GM21717 (cell line): ENCODE data around the gene LGALS9.

Experiments used
- ATAC-seq: cut with Tn5 transposase; IDR thresholded peaks from one replicate; pipeline ENCODE4 v1.9.1; 2021; ENCODE audit warnings: mild to moderate bottlenecking, moderate library complexity; ENCODE audit not compliant: unreplicated experiment

The LGALS9 gene

DNA sequence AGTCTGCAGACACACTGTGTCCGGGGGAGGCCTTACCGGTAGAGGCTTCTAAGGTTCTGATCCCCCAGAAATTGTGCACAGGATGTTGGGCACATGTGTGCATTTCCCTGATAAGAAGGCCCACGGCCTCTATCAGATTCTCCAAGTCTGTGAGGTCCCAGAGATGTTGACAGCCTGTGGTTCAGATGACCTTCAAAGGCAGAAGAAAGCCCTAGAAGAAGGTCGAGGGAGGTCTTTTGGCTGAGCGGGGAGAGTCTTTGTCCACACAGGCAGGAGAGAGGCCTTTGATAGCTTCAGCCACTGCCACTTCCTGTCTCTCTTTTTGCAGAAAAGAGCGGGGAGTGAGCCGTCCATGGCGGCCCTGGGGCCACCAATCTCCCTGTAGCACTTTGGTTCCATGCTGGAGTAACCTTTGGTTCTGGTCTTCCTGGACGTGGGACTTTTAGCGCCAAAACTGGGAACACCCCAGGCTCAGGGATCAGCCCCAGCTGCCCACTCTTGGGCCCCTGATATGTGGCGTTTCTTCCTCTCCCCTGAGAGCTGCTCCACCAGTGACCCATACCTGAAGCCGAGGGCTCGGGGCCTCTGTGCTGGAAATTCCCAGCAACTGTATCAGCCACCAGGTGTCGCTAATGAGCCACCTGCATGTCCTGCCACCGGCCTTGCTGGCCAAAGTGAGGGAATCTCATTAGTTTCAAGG lies 28.1 kb upstream of the LGALS9 start:
- ATAC-seq: no peak

DNA sequence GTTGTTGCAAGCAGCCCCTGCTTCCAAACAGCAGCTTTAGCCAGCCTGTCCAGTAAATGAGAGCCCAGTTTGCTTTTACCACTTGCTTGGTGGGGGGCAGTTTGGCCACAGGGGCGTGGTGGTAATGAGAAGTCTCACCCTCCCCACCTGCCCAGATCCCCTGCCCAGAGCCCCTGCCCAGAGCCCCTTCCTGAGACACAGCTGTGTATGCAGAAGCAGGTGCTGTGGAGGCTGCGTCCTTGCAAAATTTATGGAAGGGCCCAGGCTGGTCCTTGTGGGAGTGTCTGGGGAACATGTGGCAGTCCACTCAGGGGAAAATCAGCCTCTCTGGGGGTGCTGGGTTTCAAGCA lies 27.6 kb upstream of the LGALS9 start:
- no peak for ATAC-seq

DNA sequence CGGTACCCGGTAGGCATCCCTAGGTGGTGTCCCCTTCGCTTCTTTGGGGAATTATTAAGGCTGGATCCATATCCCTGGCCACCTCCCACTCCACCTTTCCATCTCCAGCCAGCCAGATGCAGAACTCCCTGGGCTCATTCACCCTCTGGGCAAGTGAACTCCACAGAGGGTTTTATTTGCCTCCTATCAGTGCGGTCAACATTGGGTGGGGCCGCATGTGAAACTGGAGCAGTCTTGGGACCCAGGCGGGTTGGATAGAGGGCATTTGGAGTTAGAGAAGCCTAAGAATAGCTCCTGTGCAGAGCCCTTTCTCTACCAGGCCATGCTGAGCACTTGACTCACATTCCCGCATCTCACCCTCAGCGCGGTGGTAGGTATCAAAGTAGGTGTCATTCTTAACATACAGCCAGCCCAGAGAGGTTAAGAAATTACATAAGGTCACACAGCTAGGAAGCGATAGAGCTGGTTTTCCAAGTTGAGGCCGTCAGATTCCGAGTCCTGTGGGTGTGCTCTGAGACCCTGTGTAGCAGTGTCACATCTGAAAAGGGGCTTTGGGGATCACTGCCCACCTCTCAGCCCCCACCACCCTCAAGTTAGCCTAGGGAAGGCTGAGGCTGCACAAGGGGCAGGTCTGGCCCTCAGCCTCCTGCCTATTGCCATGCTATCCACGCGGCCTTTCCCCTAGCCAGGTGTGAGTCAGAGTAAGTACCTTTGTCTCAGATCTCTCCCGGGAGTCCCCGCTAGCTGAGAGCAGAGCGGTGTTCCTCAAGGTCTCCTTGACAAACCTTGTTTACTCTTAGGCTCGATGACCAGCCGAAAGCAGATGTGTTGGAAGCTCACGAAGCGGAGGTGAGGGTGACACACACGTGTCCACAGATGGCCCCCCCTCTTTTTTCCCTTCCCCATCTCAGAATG lies 26.9 kb upstream of the LGALS9 start:
- no peak for ATAC-seq

DNA sequence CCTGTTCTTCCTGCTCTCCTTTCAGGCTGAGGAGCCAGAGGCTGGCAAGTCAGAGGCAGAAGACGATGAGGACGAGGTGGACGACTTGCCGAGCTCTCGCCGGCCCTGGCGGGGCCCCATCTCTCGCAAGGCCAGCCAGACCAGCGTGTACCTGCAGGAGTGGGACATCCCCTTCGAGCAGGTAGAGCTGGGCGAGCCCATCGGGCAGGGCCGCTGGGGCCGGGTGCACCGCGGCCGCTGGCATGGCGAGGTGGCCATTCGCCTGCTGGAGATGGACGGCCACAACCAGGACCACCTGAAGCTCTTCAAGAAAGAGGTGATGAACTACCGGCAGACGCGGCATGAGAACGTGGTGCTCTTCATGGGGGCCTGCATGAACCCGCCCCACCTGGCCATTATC lies 25.6 kb upstream of the LGALS9 start:
- ATAC-seq: no peak

DNA sequence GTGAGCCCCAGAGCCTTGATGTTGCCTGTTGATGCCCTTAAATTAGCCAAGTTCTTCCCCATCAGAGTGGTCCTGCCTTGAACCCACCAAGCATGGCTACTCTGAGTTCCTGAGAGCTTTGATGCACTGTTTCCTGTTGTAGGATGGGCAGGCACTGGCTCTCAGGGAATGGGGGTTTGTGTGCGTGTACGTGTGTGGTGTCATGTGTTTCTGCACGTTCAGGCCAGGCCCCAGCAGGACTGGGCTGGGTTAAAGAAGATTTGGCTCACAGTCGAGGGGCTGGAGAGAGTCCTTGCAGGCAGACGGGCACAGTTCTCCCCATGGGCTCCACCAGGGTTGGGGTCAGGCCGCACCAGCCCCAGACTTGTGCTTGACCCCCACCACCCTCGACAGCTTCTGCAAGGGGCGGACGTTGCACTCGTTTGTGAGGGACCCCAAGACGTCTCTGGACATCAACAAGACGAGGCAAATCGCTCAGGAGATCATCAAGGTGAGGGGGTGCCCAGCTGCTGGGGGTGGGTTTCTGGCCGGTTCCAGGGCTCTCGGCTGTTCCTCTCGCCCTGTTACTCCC lies 23.4 kb upstream of the LGALS9 start:
- no peak for ATAC-seq

DNA sequence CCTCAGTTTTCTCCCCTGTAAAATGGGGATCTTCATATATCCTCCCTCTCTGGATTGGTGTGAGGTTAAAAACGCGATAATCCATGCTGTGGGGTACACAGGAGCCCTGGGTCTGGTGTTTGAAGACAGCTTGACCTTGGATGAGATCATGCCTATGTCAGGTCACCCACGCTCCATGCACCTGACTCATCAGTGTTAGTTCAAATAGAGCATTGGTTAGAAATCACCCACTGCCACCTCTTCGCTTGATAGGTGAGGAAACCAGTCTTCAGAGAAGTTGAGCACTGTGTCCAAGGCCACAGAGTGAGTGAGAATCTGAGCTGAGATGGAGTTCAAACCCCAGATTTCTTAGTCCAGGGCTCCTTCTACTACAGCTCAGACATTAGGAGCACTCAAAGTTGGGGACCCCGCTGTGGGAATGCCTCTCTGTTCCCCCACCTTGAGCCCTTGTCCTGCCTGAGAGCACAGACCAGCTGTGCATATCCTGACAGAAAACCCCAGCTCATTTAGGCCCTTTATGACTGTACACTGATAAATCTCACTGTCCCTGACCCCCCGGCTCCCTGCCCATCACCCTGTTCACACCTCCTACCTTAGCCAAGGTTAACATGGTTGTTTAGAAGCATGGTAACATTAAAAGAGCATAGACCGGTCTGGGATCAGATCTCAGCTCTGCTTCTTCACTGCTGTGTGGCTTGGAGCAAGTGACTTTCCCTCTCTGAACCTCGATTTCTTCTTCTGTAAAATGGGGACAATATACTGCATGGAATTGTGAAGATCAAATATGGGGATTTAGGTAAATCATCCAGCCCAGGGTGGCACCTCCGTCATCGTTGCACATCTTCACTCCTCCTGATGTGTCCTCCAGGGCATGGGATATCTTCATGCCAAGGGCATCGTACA lies 22.4 kb upstream of the LGALS9 start:
- no peak for ATAC-seq

DNA sequence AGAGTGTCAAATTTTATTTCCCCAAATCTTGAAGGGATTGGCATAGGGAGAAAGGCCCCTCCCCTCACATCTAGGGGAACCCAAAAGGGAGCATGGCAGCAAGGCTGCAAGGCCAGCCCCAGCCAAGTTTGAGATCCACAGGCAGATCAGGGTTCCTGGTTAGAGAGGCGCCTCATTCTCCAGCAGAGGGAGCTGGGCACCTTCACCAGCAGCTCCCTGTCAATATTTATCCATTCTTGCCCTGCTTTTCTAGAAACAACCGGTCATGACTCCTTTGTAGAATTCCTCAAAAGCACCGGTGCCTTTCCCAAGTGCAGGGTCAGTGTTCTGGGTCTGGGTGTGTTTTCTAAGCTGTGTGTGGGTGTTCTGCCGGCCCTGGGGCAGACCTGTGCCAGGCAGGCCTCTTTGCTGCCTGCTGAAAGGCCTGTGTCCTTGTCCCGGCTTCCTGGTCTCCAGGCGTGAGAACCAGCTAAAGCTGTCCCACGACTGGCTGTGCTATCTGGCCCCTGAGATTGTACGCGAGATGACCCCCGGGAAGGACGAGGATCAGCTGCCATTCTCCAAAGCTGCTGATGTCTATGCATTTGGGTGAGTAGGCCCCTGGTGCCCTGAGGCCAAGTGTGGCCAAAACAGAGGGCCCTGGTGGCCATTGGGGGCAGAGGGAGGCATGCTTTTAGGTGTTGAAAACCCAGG lies 21.2 kb upstream of the LGALS9 start:
- ATAC-seq: no peak

DNA sequence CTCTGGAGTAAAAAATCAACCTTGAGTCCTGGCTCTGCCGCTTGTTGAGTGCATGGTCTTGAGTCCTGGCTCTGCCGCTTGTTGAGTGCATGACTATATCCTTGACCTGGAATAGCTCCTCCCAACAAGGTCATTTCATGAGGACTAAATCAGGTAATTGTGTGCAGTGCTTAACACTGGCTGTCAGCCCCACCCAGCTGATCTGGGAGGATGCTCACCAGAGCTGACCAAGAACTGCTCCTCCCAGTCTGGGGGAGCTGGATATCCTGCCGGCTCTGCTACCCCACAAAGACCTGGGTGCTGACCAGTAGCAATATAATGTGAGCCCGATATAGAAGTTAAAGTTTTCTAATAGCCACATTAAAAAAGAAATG lies 20.7 kb upstream of the LGALS9 start:
- ATAC-seq: no peak

DNA sequence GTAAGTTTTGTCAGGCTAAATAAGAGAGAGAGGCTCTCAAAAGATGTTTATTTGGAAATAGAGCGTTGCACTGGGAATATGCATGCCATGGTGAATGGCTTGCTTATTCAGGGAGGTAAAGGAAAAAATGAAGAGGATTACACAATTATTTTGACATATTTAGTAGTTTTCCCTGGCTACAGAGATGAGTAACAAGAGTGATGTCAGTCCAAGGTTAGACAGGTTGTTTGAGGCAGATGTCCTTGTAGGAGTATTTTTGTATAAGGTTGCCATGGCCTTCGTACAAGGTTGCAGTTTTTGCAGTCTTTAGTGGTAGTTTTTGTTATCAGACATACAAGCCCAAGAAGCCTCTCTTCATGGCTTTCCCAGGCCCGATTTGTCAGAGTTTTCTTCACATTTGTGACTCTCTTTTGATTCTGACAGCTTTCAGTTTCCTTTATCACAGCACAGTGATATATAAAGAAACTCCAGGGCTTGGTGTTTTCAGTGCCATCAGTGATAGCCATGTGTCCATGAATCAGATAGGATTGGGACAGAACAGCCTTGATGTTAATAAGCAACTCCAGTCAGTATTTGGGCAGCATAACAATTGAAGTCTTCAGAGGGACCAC lies 18.7 kb upstream of the LGALS9 start:
- ATAC-seq: no peak

DNA sequence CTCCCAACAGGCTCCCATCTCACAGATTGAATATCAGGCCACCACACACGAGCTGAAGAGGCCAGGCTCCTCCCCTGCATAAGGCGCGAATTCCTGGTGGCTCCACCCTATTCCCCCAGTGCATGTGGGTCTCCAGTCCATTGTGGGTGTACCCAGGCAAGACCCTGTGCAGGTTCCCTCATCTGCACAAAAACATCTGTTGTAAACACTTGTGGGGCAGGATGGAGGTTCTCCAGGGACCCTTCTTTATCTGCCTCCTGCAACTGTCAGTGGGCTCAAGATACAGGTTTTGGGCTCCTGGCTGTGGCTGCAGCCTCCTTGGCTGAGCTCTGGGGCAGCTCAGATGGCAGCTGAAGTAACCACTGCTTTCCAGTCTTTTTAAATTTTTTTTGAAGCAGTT lies 17.6 kb upstream of the LGALS9 start:
- ATAC-seq: no peak

DNA sequence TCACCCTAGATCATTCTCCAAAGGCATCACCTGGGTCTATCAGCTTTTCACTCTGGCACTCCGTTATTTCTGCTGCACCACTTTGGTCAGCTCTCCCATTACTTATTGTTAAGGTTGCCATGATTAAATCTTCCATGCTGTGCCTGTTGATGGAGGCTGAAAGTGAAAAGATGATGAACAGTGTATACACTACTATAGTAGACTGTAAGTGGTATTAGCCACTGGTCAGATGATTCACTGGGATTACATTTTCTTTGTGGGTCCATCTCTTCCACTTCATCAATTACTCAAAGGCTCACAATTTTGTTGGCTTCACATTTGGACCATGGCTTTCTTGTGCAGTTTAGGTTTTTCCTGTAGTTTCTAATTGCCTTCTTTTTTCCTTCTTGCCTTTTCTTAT lies 15.9 kb upstream of the LGALS9 start:
- no peak for ATAC-seq

DNA sequence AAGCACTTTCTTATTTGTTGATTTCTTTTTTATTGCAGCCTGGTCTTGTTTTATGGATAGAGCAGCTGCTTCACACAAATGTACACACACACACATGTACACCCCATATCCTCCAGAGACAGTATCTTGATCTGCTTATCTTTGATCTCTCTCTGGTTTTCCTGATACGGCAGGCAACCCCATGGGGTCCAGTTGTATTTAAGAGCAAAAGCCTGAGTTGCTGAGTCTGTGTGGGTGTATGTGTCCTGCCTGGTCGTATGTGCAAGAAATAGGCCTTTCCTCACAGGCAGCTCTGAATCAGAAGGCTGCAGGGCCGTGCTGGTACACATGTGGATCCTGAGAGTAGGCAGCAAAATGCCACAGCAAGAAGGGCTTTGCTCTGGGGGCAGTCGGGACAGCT lies 14.6 kb upstream of the LGALS9 start:
- ATAC-seq: no peak

DNA sequence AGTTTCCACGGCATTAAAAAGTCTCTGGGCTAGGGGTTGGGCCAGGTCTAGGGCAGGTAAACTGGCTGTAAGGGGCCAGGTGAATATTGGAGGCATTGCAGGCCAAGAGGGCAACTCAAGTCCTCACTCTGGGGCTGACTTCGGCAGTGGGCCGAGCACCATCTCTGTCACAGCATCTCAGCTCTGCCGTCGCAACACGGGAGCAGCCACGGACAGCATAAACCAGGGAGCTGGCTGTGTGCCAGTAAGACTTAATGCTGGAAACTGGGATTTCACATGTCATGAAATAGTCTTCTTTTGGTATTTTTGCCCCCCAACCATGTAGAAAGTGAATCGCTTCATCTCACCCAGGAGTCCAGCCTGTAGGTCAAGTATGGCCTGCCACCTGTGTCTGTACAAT lies 12.6 kb upstream of the LGALS9 start:
- no peak for ATAC-seq

DNA sequence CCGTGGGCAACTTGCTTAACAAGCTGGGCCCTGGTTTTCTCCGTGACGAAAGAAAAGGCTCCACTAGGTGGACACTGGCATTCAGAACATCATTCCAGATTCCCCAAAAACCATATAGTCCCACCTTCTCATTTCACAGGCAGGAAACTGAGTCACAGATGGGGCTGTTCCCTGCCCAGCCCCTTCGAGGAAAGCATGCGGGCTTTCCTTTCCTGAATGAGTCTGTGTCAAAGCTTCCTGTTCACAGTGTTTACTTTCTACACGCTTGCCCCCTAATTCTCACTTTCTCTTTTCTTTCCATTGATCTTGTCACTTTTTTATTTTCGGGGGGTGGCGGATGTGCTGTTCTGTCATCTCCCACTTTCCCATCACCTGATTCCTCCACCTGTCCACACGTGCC lies 10.3 kb upstream of the LGALS9 start:
- ATAC-seq: no peak

DNA sequence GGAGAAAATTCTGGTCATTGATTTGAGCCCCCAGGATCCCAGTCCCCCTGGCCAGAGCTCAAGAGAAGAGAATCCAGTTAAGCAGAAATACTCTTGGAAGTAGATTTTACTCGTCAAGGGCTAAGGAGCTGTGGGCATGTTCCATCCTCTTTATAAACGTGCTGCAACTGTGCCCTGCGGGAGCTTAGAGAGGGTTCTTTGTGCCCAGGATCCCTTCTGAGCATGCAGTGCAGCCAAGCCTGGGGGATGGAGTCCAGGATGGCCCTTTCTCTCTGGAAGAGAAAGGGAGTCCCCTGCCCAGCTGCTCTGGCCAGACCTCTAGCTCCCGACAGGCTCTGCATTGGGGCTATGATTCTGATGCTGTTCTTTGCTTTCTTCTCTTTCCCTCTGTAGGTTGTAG lies 9.5 kb upstream of the LGALS9 start:
- no peak for ATAC-seq

DNA sequence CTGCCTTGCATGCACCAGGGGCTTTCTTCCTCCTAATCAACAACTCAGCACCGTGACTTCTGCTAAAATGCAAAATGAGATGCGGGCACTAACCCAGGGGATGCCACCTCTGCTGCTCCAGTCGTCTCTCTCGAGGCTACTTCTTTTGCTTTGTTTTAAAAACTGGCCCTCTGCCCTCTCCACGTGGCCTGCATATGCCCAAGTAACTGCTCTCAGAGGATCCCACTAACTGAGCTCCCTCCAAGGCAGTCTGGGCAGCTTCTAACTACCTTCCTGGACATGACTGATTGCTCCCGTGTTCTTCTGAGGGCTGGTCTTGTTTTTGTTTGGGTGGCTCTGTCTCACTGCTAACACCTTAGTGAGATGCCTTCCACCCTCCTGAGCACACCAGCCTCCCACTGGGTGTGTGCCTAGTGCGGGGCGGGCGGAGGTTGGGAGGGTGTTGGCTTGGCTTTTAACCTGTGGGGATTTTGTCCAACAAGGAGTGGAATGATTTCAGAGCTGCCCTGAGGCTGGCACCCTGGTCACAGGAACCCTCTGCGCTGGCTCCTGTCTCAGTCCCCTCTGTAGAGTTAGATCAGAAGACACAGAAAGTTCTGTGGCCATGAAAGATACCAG lies 8.9 kb upstream of the LGALS9 start:
- ATAC-seq: no peak

DNA sequence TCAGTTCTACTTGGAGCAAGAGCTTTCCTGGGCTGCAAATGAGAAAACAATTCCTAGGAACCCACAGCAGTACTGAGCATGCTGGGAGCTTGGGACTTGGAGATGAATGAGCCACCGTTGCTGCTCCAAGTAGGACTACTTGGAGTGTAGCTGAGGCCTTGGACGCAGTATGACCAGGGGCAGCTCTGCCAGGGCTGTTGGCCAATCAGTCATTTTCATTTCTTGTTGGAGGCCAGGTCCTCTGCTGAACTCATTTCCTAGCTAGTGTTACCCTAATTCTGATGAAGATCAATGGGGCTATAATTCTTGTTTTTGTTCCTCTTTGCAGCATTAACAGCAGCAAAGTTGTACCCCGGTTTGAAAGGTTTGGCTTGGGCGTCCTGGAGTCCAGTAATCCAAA lies 8.0 kb upstream of the LGALS9 start:
- ATAC-seq: no peak

DNA sequence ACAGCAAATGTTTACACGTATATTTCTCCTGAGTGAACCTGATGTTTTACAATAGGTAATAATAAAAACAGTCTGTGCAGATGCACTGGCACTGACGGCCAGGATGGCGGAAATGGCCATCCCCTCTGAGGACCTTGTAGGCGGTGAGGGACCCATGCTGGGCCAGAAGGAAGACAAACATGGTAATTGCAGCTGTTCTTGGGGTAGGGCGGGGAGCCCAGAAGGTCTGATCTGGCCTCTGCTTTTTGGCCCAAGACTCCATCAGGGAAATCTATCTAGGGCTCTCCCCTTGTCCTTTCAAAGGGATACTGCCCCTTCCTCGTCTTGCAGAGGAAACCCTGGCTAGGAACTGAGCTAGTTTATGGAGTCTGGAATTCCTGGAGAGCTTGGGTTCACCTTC lies 7.4 kb upstream of the LGALS9 start:
- no peak for ATAC-seq

DNA sequence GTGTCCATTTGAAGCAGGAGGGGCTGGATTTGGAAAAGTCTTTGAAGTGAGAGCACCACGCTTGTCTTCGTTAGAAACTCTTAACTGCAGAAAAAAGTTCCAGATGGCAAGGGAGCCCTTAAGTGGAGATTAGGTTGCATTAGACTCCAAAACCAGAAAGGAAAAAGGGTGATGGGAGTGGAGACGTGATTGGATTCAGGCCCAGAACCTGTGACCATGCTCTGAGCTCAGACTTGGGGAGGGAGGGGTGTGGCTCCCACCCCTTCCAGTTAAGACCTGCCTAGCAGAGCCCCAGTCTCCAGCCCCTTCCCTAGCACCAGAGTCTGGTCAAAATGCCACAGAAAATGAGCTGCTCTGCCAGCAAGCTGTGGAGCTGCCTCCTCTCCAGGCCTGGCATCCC lies 6.4 kb upstream of the LGALS9 start:
- ATAC-seq: no peak

DNA sequence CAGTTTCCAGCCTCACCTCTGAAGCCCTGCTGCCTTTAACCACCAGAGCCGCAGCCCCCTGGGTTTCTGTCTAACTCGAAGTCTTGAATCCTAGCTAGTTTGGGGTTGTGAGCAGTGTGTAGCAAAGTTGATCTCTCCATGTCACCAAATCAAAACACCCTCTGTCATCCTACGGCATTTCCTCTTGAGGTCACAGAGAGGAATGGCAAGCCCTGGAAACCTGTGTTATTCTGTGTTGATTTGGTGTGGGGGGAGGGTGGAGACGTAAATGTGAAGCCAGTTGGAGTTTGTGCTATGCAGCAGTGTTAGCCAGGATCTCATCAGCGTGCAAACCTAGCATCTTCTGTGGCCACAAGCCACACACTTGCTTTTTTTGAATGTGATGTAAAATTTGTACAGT lies 5.1 kb upstream of the LGALS9 start:
- ATAC-seq: no peak
